IPS DF 4.7 (cell line): Measurements from ENCODE around the gene AIRE.

ENCODE experiments used
- DNase-seq: peaks from one replicate; pipeline ENCODE4 v3.0.0-alpha.2; 2013; ENCODE audit warnings: low spot score; ENCODE audit errors: extremely low read depth

Gene AIRE

GRCh38 chr21:44304011-44304616 lies 18.4 kb downstream of the AIRE start:
- DNase-seq, result no peak

DNA sequence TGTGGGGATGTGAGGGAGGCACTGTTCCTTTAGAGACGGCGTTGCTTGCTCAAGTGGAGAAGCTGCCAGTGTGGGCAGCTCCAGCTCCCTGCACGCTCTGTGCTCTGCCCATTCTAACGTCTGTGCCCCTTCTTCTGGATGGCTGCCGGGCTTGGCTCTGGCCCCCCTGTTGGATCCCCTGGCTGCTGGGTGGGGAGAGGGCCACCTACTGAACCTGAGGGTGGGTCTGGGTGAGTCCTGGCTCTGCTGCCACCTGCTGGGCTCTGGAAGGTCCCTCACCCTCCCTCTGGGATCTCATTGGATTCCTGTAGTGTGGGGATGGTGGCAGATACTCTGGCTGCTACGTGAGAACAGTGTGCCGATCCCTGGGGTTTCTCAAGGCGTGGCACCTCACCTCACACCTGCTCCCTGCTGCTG lies 19.2 kb downstream of the AIRE start:
- no peak for DNase-seq

DNA sequence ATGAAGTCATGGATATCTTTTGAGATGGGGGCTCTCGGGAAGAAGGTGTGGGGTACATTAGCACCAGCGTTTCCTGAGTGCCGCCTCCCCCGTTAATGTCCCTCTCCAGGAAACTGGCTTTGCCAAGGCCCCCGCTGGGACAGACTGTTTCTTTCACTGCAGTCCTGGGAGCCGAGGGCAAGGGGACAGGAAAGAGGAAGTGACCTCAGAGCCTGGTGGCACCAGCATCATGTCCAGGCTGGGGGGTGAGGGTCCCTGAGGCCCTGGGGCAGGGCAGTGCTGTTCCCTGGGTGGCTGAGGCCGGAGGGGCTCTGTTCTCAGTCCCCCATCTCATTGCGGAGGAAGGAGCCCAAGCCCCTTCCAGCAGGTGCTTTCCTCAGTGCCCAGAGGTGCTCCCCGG lies 20.0 kb downstream of the AIRE start:
- no peak for DNase-seq

DNA sequence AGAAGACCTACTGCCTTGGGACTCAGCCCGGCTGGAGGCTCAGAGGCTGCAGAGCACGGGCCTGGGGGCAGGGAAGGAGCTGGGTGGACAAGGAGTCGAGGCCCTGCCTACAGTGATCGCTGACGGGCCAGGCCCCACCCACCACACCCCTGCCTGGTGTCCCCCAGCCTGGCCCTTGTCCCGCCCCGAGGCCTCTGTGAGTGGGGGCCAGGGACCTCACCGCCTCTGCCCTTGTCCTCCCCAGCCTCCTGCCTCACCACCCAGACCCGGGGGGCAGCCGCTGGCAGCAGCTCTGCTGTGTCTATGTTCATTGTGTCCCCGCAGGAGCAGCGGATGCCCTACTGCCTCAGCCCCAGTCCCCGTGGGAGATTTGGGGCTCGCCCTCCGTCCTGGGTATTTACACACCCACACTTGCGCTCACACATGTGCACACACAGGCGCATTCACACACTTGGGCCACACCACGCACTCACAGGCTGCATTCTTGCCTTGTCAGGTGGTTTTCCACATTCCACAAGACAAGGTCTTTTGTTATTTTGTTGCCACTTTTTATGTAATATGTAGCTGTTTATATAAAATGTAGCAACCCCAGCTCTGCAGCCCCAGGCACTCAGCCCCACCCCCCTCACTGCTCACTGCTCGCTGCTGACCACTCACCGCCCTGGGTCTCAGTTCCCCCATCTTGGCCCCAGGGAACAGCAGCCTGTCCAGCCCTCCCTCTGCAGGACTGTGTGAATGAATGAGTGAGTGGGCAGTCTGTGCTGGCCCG lies 21.4 kb downstream of the AIRE start:
- DNase-seq, result no peak

GRCh38 chr21:44310628-44311507 lies 25.2 kb downstream of the AIRE start:
- DNase-seq, result no peak

DNA sequence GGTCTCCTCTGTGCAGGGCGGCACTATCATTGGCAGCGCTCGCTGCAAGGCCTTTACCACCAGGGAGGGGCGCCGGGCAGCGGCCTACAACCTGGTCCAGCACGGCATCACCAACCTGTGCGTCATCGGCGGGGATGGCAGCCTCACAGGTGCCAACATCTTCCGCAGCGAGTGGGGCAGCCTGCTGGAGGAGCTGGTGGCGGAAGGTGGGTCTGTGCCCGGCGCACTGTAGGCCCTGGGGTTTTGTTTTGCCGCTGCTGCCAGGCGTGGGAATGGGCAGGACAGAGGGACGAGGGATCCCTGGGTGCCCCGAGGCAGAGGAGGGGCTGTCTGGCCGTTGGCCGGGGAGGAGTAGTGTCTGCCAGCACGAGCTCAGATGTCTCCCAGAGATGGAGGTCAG lies 26.4 kb downstream of the AIRE start:
- no peak for DNase-seq

- DNase-seq, result no peak
These were observed 27.0 kb downstream of the AIRE start for GRCh38 chr21:44312716-44313115.

GRCh38 chr21:44313451-44313850 lies 27.8 kb downstream of the AIRE start:
- no peak for DNase-seq

DNA sequence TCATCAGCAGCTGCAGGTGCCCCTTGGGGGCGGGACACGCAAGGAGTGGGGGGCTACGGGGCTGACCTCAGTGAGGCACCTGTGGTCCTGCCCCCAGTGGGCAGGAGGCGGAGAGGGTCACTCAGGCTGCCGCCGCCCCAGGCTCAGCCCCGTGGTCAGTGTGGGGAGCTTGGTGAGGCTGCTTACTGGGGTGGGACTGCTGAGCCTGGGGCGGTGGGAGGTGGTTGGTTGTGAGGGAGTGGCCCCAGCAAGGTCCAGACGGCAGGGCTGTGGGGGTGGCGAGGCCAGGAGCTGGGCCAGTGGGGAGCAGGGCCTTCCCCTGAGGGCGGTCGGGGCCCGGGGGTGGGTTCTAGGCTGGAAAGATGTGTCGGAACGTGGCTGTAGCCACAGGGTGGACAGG lies 28.5 kb downstream of the AIRE start:
- no peak for DNase-seq

- no peak for DNase-seq
These were observed 28.9 kb downstream of the AIRE start for GRCh38 chr21:44314561-44314960.

DNA sequence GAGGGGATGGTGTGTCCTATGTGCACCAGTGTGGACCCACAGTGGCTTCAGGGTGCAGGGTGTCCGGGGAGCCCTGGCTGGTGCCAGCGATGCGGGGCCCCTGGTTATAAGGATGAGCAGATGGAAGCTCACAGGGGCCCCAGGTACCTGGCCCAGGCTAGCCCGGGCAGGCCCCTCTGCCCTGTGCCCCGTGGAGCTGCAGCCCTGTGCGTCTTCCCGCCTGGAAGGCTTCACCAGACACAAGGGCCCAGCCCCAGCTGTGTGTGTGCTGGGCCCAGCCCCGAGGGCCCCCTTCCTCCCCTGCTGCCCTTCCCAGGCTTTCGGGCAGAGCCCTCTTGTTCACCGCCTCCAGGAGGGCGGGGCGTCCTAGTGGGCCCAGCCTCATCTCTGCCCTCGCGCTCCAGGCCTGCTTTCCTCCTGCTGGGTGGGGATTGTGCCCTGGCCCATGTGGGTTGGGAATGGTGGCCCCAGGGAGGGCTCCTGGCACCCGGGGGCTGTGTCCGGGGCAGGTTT lies 30.1 kb downstream of the AIRE start:
- DNase-seq, result no peak

DNA sequence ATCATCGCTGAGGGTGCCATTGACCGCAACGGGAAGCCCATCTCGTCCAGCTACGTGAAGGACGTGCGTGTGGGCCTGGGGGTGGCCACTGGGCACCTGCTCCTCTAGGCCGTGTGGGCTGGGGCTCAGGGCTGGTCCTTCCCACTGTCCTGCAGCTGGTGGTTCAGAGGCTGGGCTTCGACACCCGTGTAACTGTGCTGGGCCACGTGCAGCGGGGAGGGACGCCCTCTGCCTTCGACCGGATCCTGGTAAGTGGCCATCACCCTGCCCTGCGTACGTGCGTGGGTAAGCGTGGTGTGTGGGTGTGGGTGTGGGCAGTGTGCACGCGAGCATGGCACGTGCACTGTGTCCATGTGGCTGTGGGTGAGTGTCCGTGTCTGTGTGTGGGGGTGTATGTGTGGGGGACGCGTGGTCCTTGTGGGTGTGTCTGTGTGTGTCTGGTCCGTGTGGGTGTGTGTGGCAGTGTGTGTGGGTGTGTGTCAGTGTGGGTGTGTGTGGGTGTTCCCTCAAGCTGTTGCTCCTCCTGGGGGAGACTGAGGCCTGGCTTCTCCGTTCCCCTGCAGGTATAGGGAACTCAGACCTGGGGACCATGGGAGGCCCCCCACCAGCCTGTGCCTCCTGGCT lies 30.7 kb downstream of the AIRE start:
- DNase-seq, result no peak

DNA sequence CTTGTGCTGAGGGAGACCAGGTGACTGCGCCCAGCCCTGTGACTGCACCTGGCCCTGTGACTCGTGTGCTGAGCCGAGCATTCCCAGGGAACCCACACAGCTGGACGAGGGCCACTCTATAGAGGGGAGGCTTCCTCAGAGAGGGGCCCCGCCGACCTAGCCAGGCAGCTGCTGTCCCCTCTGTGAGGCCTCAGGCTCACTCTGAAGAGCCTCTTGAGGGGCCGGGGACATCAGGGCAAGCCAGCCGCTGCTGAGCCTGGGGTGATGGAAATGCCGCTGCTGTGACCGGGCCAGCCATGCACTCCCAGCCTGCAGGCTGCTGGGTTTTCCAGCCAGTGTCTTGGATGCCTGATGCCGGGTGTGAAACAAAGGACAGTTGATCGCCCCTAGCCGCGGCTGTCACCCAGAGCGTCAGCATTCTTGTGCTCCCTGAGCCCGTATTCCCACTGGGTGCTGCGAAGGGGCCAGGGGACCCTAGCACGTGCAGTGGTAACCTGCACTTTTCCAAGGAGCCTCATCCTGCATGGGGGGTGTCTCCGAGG lies 31.6 kb downstream of the AIRE start:
- no peak for DNase-seq

- DNase-seq, result no peak
These were observed 32.2 kb downstream of the AIRE start for GRCh38 chr21:44317871-44318270.

DNA sequence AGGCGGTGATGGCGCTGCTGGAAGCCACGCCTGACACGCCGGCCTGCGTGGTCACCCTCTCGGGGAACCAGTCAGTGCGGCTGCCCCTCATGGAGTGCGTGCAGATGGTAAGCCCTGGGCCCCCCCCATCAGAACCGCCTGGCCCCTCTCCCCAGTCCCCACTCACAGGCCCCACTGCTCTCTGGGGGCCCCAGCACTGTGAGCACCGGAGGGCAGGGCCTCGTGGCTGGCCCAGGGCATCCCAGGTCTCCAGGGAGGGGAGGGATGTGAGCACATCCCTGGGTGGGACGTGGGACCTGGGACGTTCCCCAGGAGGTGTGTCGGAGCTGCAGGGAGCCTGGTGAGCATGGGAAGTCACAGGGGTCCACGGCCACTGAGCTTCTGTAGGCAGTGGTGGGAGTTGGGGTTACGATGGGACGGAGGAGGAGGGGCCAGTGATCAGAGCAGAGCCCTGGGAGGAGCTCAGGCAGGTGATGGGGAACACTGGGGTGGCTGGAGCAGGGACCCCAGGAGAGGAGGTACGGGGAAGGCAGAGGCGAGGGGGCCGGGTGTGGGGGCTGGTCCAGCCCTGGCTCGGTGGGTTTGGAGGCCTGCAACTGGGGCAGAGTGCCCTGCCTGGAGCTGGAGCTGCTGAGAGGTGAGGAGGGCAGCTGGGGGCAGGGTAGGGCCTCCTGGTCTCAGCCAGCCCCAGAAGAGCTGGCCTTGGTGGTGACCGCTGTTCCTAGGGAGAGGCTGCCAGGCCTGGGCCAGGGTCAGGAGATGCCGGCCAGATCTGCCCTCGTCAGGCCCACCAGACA lies 33.0 kb downstream of the AIRE start:
- DNase-seq, result no peak

DNA sequence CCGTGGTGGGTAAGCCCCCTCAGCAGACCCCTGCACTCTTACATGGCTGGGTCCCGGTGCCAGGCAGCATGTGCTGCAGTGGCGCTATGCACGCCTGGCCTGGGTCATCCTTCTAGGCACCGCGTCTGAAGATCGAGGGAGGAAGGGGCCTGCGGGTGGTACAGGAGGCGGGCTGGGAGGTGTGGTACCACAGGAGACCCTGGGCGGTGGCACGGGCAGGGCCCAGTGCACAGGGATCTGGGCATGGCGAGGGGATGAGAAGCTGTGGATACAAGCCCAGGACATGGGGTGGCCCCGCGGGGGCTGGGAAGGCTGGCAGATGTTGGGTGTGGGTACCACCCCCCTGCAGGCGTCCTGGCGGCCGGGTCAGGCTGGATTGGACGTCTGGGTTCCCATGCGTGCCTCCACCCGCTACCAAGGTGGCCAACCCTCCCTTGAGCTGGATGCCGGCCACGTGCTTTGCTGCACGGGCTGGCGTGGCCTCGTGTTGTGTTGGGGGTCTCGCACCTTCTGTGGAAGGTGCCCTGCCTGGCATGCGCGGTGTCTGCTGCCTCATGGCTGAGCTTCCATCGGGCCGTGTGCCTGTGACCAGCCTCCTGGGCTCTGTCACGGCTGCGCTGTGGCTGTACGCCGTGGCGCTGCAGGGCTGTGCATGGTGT lies 33.9 kb downstream of the AIRE start:
- DNase-seq, result no peak

DNA sequence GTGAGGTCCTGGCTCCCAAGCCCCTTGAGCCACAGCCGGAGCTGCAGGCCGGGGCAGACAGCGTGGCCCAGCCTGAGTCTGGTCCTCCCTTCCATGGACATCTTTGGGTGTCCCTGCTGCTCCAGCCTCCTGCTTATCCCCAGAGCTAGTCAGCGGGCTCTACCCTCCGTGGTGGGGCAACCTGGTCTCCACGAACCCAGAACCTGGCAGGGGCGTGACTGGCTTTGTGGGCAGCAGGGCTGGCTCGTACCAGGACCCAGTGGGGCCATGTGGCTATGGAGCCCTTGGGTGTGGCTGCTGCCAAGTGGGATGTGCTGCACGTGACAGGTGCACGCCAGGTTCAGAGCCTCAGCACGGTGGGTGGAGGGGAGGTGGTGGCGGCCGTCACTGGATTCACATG lies 35.2 kb downstream of the AIRE start:
- no peak for DNase-seq

DNA sequence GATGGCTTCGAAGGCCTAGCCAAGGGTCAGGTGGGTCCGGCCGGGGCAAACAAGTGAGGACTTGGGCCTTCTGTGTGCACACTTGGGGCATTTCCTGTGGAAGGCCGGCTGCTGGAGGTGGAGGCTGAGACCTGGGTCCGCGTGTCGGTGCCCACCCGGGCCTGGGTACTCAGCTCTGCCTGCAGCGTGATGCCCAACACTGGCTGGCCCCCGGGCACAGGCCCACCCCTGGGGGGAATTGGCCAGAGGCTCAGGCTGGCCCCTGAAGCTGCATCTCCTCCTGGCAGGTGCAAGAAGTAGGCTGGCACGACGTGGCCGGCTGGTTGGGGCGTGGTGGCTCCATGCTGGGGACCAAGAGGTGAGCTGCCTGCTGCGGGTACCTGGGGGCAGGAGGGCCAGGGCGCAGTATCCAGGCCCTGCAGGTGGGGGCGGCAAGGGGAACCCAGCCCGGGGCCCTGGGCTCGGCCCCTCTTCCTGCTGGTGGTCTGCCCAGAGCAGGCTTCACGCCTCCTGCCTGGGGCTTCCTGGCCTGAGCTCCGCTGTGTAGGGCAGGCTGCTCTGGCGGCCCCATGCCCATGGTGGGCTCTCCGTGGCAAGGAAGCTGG lies 36.3 kb downstream of the AIRE start:
- DNase-seq, result no peak

- no peak for DNase-seq
These were observed 37.1 kb downstream of the AIRE start for GRCh38 chr21:44322621-44323325.
